Stimulated activated CD8-positive, alpha-beta memory T cell treated with anti-CD3 and anti-CD28 coated beads, Interleukin-15, amount 100 ng/mL, for 1 hour (primary cell): ENCODE results near the gene MUC2.

Experiments
- DNase-seq: peaks from one replicate; pipeline ENCODE4 v3.0.0-alpha.2; 2020; ENCODE audit warnings: low read depth

MUC2 gene

DNA sequence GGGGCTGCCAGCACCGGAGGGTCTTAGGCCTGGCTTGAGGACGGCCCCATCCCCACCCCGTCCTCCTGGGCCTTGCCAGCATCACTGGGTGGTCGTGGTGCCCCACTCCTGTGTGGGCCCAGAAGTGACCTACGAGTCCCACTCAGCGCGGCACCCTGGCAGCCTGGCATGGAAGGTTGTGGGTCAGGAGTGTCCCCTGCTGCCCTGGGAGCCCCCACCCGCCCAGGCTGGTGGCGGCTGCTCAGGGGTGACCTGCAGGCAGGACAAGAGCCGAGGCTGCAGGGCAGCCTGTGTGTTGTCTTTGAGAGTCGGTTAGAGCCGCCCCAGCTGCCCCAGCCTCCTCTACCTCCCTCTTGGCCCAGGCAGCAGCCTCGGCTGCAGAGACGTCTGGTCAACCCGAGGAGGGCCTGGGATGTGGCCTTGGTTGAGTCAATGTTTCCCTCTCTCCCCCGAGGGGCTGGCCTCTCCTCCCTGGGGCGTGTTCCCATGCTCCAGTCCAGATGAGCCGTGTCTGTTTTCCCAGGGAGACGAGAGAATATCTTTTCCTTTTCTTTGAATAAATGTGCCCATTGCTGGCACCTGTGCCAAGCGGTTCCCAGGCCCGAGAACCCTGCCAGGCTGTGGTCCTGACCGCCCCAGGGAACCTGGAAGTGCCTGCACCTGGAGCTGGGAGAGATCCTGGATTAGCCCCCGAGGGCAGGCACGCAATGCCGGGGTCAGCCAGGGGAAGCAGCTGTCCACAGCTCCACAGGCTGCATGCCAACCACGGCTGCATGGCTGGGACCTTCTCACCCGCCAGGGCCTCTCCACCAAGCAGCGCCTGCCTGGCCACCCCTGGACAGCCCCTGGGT lies 47.4 kb downstream of the MUC2 start:
- no peak for DNase-seq

GRCh38 chr11:1122664-1123002 lies 48.0 kb downstream of the MUC2 start:
- no peak for DNase-seq

- no peak for DNase-seq
Measured at GRCh38 chr11:1123970-1124369, 49.3 kb downstream of the MUC2 start.
